ENCODE results near the gene P2RX4. TPM values are rescaled to one million over a fixed set of nuclear protein-coding genes. Genes with fewer than 3 reads are reported as not detected.

The P2RX4 gene
- total and polyA plus RNA-seq, 4 donors = 16.5 to 32.1 (median 21.8) TPM

- 61% methylated on average over 8 of the region's 8 CpGs for WGBS
- peaks cover 2 to 6% (median 3%) of the 10 kb centered on the region in 4 donors for H3K36me3 ChIP-seq (ENCODE audit: control insufficient read depth in 4 of 4, insufficient read depth in 3 of 4, low read depth in 1 of 4, low read length in 3 of 4)
- H3K27ac ChIP-seq (ENCODE audit: low read depth in 1 of 2, low read length in 2 of 2) = no peak overlapping the region
- H3K9ac ChIP-seq (ENCODE audit: low read depth in 1 of 2, low read length in 2 of 2) = no peak overlapping the region
- H3K9me3 ChIP-seq (ENCODE audit: control insufficient read depth in 4 of 4, low read length in 3 of 4) = no peaks in the 10 kb centered on the region
- no peak overlapping the region for H3K4me3 ChIP-seq (ENCODE audit: low read depth in 1 of 3, low read length in 3 of 3)
- H3K4me1 ChIP-seq (ENCODE audit: control insufficient read depth in 4 of 4, insufficient read depth in 4 of 4, low read length in 3 of 4) = peaks cover 3 to 21% (median 4%) of the 10 kb centered on the region in 4 donors
- H3K27me3 ChIP-seq (ENCODE audit: control insufficient read depth in 4 of 4, insufficient read depth in 4 of 4, low read length in 3 of 4) = no peaks in the 10 kb centered on the region
- TF ChIP-seq HNF4A (conservative IDR thresholded peaks at IDR 0.05) (no peak), REST (IDR thresholded peaks at IDR 0.05) (no peak), JUND (IDR thresholded peaks at IDR 0.05) (no peak), MAX (IDR thresholded peaks at IDR 0.05) (no peak), NR2F2 (IDR thresholded peaks at IDR 0.05) (no peak), TAF1 (conservative IDR thresholded peaks at IDR 0.05) (no peak), FOXA2 (IDR thresholded peaks at IDR 0.05) (no peak), ZBTB33 (IDR thresholded peaks at IDR 0.05) (no peak), FOXA1 (IDR thresholded peaks at IDR 0.05) (no peak), YY1 (IDR thresholded peaks at IDR 0.05) (no peak), HNF4G (IDR thresholded peaks at IDR 0.05) (no peak), RAD21 (IDR thresholded peaks at IDR 0.05) (no peak), RXRA (IDR thresholded peaks at IDR 0.05) (no peak), SP1 (IDR thresholded peaks at IDR 0.05) (no peak), GABPA (IDR thresholded peaks at IDR 0.05 in 1 of 2, conservative IDR thresholded peaks at IDR 0.05 in 1 of 2) (no peak), CTCF (IDR thresholded peaks at IDR 0.05; ENCODE audit: low read depth, low read length, missing input control) (no peak), ATF3 (IDR thresholded peaks at IDR 0.05) (no peak), EGR1 (IDR thresholded peaks at IDR 0.05; ENCODE audit: low read depth in 2 of 2) (no peak)
- DNase-seq (ENCODE audit: low spot score) = no peak
These were observed 14.7 kb downstream of the P2RX4 start for GRCh38 chr12:121224591-121224990.

Measured in liver (tissue), 9 donors.